ENCODE results near the gene RFLNA.

RFLNA gene

DNA sequence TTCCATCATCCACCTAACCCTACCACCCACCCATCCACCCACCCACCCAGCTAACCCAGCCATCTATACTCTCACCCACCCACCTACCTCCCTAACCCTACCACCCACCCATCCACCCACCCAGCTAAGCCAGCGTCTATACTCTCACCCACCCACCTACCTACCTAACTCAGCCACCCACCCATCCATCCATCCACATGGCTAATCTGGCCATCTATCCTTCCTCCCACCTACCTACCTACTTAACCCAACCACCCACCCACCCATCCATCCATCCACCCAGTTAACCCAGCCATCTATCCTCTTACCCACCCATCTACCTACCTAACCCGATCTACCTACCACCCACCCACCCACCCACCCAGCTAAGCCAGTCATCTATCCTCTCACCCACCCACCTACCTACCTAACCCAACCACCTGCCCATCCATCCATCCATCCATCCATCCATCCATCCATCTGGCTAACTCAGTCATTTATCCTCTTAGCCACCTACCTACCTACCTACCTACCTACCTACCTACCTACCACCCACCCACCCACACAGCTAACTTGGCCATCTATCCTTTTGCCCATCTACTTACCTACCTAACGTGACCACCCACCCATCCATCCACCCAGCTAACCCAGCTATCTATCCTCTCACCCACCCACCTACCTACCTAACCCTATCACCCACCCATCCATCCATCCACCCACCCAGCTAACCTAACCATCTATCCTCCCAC lies 44.1 kb downstream of the RFLNA start:
- no peak for DNase-seq (ENCODE audit: low read depth)

DNA sequence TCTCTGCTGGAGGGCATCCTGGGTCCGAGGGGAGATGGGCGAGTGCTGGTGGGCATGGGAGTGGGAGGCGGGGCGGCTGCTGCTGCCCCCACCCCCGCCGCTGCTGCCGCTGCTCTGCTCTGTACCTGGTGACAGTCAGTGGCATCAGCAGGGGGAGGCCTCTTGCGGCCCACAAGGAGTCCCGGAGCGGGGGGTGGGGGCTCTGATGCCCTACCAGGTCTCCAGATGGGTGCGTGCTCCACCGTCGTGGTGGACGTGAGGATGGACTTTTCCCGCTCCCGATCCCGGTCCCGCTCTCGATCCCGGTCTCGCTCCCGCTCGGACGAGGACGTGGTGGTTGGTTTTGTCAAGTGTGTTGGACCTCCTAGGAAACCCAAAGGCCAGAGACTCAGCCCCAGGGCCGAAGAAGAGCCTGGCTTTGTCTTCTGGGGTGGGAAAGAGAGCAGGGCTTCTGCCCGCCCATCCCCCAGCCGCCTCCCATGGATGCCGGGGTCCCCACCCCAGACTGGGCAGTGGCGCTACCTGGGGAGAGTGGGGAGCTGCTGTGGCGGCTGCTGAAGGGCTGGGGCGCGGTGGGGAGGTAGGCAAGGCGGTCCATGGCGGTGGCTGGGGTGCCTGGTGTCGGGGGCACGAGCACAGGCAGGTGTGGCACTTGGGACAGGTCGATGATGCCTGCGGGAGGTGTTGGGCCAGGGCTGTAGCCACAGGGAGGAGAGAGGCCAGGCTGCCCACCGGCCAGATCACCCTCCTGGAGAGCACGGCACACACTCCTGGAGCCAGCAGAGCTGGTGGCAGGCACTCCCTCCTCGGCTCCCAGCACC lies 45.4 kb downstream of the RFLNA start:
- no peak for DNase-seq (ENCODE audit: low read depth)

DNA sequence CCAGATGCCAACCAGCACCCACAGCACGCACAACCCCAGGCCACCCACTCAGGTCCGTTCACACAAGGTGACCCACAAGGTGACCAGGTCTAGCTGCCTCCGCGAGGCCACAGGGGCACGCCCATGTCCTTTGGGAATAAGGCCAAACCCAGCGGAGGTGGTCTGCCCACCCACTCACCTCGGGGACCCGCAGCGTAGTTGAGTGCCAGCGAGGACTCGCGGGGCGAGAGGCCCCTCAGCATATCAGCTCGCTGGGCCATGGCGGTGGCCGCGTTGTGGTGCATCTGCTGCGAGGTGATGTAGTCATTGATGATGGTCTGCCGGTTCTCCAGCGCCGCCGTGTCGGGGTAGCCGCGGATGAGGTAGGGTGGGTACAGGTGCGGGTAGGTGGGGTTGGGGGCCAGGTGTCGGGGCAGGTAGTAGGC lies 46.8 kb downstream of the RFLNA start:
- no peak for DNase-seq (ENCODE audit: low read depth)

DNA sequence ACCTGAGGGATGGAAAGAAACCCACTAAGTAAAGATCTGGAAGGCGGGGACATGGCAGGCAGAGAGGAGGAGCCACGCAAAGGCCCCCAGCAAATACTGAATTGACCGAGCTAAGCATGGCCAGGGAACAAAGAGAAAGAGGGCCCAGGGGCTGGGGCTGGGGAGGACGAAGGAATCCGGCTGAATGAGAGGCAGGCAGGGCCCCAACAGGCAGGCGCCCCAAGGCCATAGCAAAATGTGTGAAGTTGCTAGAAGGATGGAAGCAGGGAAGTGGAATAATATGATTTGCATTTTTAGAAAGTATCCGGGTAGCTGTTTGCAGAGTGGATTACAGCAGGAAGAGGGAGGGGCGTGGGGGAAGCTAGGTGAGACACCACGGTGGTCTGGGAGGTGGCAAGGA lies 49.1 kb downstream of the RFLNA start:
- DNase-seq (ENCODE audit: low read depth): no peak

DNA sequence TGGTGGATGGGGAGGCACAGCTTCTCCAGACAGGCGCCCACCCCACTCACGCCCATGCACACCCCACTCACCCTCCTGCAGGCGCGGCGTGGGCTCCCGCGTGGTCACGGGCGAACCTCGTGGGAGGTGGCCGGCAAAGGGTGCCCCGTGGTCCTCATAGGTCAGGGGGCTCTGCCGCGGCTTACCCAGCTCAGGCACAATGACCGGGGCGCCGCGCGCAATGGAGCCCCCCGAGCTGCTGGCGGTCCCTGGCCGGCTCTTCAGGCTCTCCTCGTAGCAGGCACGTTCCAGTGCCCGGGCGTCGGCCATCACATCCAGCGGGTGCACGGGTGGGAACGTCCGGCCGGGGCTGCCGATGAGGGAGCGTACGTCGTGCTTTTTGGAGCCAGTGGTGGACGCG lies 49.6 kb downstream of the RFLNA start:
- DNase-seq (ENCODE audit: low read depth): no peak

DNA sequence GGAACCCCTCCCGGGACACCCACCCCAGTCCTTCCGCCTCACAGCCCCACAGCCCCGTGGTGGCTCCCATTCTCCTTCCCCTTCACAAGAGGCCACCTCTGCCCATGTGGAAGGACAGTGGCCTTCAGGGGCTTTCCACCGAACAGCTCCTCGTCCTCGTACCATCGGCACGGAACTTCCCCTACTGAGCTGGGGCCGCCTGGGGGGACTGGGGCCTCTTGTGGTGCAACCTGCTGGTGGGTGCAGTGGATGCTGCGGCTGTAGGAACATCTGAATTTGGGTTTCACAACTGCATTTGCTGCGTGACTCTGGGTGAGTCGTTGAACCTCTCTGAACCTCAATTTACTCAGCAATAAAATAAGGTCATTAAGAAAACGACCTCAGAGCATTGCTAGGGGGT lies 50.9 kb downstream of the RFLNA start:
- DNase-seq (ENCODE audit: low read depth): no peak

DNA sequence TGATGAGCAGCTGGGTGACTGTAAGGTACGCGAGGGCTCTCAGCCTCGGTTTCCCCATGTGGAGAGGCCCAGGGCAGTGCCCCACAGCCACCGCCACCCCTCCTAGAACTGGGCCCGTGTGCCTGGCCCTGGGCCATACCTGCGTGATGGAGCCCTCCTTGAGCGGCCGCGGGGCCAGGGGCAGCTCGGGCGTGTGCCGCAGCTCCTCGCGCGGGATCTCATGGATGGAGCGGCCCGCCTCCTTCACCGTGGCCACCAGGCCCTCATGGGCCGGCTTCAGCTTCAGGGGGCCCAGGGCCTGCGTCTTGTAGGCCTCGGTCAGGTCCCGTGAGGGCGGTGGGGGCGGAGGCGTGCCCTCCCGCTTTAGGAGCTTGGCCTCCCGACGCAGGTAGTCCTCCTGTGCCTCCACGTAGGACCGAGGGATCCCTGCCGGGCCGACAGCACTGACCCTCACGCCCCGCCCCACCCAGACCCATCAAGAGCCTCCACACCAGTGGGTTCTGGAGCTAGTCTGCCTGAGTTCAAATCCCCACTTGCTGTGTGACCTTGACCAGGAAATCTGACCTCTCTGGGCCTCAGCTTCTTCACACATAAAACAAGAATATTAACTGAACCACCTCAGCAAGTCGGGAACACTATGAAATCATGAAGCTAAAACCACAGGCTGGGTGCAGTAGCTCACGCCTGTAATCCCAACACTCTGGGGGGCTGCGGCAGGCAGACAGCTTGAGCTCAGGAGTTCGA lies 51.7 kb downstream of the RFLNA start:
- DNase-seq (ENCODE audit: low read depth): no peak

DNA sequence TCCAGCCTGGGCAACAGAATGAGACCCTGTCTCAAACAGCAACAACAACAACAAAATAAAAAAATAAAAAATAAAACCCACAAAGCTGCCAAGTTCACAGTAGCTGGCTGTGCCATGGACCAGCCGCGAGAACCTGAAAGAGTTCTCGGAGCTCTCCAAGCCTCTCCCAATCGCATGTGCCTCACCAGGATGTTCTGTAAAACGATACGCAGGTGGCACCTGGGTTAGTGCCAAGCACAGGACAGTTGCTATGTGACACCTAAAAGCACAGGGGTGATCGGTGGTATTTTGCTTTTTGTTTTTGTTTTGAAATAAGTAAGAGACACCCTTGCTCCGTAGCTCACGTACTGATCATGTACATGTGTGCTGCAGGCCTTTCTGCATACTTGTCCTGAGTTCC lies 52.4 kb downstream of the RFLNA start:
- no peak for DNase-seq (ENCODE audit: low read depth)

DNA sequence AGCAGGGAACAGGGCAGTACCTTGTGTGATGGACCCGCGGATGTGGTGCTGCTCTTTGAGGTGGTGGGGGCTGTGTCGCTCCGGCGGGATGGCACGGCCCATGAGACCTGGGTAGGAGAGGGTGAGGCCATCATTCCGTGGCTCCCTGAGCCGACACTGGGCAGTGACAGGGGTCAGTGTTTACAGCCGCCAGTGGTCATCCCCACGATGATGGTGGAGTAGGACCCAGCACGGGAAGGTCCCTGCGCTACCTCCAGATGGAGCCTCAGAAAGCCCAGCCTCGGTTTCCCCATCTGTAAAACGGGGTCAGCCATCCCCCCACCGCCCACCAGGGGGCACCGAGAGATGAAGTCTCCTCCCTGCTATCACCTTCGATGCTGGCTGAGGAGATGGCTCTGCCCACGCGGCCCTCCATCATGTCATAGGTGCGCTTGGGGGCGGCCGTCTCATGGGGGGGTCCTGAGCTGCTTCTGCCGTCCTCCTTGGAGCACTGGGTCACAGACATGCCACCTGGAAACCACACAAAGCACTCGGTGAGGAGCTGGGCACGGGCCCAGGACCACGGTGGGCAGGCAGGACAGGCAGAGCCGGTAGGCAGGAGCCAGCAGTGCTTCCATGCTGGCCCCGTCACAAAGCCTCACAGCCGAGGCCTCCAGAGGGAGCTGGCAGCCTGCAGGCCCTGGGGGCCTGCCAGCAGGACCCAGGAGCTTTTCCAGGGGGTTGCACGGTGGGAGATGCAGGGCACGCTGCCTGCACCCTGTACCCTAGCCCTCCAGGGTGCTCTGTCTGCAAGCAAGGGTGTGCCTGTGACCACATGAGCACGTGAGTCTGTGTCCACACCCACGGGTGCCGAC lies 53.1 kb downstream of the RFLNA start:
- DNase-seq (ENCODE audit: low read depth): no peak

DNA sequence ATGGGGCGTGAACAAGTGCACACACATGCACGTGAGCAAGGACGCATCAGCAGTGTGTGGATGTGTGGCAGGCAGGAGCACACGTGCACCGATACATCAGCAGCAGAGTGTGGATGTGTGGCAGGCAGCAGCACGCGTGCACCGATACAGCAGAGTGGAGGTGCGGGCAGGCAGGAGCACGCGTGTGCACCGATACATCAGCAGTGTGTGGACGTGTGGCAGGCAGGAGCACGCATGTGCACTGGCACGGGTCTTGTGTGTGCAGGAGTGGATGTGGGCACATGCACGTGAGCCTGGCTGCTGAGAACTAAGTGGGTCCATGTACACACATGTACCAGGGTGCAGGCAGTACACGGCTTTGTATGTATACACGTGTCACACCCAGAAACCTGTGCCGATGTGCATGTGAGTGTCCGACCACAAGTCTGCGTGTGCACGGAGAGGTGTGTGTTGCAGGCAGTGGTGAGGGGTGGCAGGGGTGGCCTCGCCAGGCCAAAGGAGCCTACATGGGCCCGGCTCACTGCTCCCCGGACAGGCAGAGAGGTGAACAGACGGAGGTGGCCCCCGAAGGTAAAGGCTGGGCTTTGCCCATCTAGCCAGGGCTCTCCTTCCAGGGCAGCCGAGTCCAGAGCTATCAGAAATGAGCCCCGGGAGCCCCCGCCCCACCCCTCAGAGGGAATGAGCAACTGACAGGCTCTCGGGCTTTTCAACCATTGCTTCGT lies 53.9 kb downstream of the RFLNA start:
- DNase-seq (ENCODE audit: low read depth): no peak

DNA sequence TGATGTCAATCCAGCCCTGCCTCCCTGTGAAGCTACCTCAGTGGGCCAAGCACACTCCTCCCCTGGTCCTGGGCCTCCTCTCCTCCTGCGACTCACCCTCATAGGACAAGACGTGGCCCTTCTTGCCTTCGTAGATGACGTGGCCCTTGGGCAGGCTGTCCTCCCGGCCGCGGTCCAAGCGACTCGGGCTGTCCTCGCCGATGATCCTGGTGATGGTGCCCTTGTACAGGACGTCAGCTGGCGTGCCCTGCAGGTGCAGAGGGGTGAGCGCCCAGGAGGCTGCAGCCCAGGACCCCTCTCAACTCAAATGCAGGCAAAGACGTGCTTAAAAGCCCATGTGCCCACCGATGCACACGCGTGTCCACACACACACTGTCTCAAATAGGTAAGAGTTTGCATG lies 55.6 kb downstream of the RFLNA start:
- DNase-seq (ENCODE audit: low read depth): no peak

DNA sequence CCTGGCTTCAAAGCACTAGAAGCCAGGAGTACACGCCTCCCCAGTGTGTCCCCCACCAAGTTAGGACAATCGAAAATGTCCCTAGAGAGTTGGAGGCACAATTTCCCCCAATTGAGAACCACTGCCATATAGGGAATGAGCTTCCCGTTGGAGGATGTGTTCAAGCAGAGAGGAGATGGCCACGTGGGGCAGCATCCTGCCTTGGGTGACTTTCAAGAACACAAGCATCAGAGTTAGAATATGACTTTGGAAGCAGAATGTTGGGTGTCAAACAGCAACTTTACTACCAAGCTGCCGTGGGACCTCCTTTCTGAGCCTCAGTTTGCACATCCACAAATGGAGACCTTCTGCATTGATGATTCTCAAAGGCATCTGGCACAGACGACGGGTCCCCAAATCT lies 56.5 kb downstream of the RFLNA start:
- DNase-seq (ENCODE audit: low read depth): no peak

DNA sequence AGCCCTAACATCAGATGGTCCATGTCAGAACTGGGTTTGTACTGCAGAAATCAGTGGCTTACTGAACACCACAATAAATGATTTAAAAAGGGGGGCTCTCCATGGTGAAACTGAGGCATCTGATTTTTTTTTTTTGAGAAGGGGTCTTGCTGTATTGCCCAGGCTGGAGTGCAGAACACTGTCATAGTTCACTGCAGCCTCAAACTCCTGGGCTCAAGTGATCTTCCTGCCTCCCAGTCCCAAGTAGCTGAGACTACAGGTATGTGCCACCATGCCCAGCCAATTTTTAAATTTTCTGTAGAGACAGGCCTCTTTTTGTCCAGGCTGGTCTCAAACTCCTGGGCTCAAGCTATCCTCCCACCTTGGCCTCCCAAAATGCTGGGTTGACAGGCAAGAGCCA lies 57.4 kb downstream of the RFLNA start:
- DNase-seq (ENCODE audit: low read depth): no peak

DNA sequence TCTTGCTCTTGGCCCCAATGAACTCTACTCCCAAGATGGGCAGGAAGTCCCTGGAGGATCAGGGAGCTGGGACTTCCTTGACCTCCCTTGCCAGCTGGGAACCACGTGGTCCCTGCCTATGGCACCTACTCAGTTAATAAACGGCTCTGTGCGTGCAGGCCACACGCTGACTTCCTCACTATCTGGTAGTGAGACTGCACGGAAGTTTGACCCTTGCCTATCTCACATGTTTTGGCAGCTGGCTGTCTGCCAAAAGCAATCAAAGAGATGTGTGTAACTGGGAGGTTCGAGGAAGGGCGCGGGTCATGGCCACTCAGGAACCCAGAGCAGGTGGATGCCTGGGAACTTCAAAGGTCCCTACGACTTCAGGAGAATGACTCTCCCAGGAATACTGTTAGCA lies 57.9 kb downstream of the RFLNA start:
- DNase-seq (ENCODE audit: low read depth): no peak

DNA sequence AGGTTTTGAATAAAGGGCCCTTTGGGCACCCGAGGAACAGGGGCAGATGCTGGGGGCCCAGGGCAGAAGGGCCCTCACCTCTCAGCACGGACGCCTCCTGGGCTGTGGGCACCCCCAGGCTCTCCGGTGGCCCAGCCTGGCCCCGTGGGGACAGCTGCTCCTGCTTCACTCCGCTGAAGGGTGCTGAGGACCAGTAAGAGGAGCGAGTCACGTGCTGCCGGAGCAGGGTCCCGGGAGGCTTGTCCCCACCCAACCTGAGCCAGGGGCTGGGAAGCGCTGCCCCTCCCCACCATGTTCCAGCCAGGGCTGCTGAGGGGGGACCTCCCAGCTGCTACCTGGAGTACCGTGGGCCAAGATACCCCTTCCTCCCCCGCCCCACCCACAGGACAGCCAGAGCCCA lies 59.5 kb downstream of the RFLNA start:
- no peak for DNase-seq (ENCODE audit: low read depth)

DNA sequence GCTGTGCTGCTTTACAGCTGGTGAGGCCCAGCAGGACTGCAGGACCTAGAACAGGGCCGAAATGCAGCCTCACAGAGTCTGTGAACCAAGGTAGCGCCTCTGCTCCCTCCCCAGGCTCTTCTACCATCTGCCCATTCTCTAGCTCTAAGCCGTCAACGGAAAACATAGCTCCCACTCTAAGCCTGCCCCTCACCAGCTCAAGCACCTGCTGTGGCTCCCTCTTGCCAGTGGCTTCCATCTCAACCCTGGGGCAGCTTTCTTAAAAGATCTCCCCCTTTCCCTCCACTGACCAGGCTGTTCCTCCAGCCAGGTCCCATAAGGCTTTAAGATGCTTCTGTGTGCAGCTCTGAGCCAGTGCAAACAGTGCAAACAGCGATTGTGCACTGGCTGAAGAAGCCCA lies 61.3 kb downstream of the RFLNA start:
- no peak for DNase-seq (ENCODE audit: low read depth)

DNA sequence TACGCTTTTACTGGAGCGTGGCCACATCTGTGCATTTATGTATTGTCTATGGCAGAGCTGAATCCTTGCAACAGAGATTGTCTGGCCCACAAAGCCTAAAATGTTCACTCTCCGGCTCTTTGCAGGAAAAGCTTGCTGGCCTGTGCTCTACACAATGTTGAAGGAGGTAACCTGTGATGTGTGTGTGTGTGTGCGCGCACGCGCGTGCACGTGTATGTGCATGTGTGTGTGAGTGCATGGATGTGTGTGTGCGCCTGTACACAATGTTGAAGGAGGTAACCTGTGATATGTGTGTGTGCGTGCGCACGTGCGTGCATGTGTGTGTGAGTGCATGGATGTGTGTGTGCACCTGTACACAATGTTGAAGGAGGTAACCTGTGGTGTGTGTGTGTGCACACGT lies 62.7 kb downstream of the RFLNA start:
- DNase-seq (ENCODE audit: low read depth): no peak

DNA sequence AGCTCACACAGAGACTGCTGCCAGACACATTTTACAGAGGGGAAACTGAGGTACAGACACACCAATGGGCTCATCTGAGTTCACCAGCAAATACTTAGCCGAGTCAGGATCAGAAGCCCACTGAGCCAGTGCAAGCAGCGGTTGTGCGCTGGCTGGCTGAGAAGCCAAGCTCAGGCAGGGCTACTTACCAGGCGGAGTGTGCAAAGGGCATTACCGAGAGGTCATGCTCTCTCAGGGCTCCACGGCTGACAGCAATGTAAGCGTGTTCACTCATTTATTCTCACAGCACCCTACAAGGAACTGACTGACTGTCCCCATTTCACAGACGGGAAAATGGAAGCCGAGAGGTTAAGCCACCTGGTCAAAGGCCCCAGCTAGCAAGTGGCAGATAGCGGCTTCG lies 63.7 kb downstream of the RFLNA start:
- DNase-seq (ENCODE audit: low read depth): no peak

DNA sequence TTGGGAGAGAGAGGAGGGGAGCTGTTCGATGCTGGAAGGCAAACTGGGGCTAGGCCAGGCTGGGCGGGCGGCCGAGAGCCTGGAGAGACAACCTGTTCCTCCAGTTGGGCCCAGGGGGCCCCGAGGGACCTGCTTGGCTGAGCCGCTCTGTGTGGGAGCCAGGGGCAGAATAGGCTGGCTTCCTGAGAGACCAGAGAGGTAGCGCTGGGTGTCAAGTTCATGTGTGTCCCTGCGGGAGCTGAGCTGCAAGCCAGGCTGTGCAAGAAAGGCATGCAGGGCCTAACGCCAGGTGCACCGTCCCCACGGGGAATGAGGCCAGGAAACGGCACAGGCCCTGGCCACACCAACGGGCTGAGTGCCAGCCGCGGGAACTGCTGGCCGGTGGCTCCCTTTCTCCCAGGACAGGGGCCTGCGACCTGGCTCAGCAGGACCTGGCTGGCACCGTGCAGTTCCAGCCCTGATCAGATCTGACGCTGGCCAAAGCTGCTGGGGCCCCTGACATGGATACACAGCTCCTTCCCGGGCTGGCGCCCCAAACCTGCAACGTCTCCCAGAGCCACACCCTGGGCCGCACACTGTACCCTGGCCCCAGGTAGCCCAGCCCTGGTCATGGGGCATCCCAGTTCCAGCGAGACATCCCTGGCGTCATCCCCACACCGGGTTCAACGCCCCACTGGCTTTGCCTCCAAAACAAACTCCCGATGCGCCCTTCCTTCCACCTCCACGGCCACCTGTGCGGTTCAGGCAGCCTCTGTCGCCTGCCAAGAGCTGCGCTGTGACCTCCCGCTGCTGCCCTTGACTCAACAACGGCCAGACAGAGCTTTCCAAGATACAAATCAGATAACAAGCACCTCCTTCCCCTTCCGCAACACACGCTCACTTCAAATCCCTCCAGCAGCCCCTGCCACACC lies 65.0 kb downstream of the RFLNA start:
- no peak for DNase-seq (ENCODE audit: low read depth)
